Subcutaneous abdominal adipose tissue (tissue), 5 donors: ENCODE measurements around the gene IL12RB2.
"Not testable (repeated sequence)": the region's sequence is repeated elsewhere in the genome, so short reads cannot be mapped to it uniquely, and the experiment has no call there.

Experiments
- H3K27ac ChIP-seq: one replicate; pipeline ENCODE4 v1.7.0; 2013; ENCODE audit warnings: low read depth, mild to moderate bottlenecking, inconsistent platforms, low read length, moderate library complexity
- H3K27me3 ChIP-seq, 5 donors: one replicate each; pipeline ENCODE4 v1.7.0; 2013; ENCODE audit warnings: low read length in 5 of 5, inconsistent platforms in 1 of 5; ENCODE audit not compliant: control insufficient read depth in 5 of 5, insufficient read depth in 4 of 5
- H3K36me3 ChIP-seq, 5 donors: one replicate each; pipeline ENCODE4 v1.7.0; 2013; ENCODE audit warnings: low read length in 5 of 5; ENCODE audit not compliant: control insufficient read depth in 5 of 5, insufficient read depth in 5 of 5
- H3K4me1 ChIP-seq, 5 donors: one replicate each; pipeline ENCODE4 v1.7.0; 2013; ENCODE audit warnings: low read length in 5 of 5, mild to moderate bottlenecking in 3 of 5, moderate library complexity in 1 of 5; ENCODE audit not compliant: control insufficient read depth in 5 of 5, insufficient read depth in 5 of 5
- H3K4me3 ChIP-seq, 5 donors: one replicate each; pipeline ENCODE4 v1.7.0; 2013; ENCODE audit warnings: low read length in 5 of 5, low read depth in 1 of 5
- H3K9ac ChIP-seq, 5 donors: one replicate each; pipeline ENCODE4 v1.7.0; 2013; ENCODE audit warnings: low read length in 5 of 5, mild to moderate bottlenecking in 4 of 5, moderate library complexity in 3 of 5
- H3K9me3 ChIP-seq, 5 donors: one replicate each; pipeline ENCODE4 v1.7.0; 2013; ENCODE audit warnings: low read length in 5 of 5; ENCODE audit not compliant: control insufficient read depth in 5 of 5
- donor health status: healthy.
- donor health status: healthy.
- donor health status: healthy.
- donor health status: healthy.
- donor health status: healthy.

Gene IL12RB2

GRCh38 chr1:67434491-67434890 is 126.8 kb downstream of the IL12RB2 start:
- Histone ChIP-seq H3K9me3 (no peaks in the 10 kb centered on the region), H3K27ac (no peak overlapping the region), H3K4me3 (no peak overlapping the region), H3K36me3 (no peaks in the 10 kb centered on the region), H3K9ac (no peak overlapping the region), H3K4me1 (peaks cover 5 to 17% (median 11%) of the 10 kb centered on the region in 5 donors), H3K27me3 (no peaks in the 10 kb centered on the region)

- H3K9me3 ChIP-seq: no peaks in the 10 kb centered on the region
- H3K27me3 ChIP-seq: no peaks in the 10 kb centered on the region
- peaks cover 3 to 11% (median 9%) of the 10 kb centered on the region in 5 donors for H3K4me1 ChIP-seq
- H3K9ac ChIP-seq: no peak overlapping the region
- no peak overlapping the region for H3K4me3 ChIP-seq
- H3K36me3 ChIP-seq: no peaks in the 10 kb centered on the region
- no peak overlapping the region for H3K27ac ChIP-seq
Measured at GRCh38 chr1:67436511-67437055, 128.9 kb downstream of the IL12RB2 start.

GRCh38 chr1:67437961-67438360 is 130.3 kb downstream of the IL12RB2 start:
- no peak overlapping the region for H3K9ac ChIP-seq
- no peaks in the 10 kb centered on the region for H3K27me3 ChIP-seq

GRCh38 chr1:67439277-67440029 is 131.8 kb downstream of the IL12RB2 start:
- no peak overlapping the region for H3K9ac ChIP-seq
- H3K27me3 ChIP-seq: no peaks in the 10 kb centered on the region
- no peaks in the 10 kb centered on the region for H3K36me3 ChIP-seq
- no peak overlapping the region for H3K4me3 ChIP-seq
- no peaks in the 10 kb centered on the region for H3K9me3 ChIP-seq
- peaks cover 0 to 10% (median 7%) of the 10 kb centered on the region in 5 donors for H3K4me1 ChIP-seq
- H3K27ac ChIP-seq: no peak overlapping the region

More at GRCh38 chr1:67437961-67438360, 130.3 kb downstream of the IL12RB2 start:
- Histone ChIP-seq H3K36me3 (no peaks in the 10 kb centered on the region), H3K4me1 (peaks cover 0 to 10% (median 7%) of the 10 kb centered on the region in 5 donors), H3K9me3 (no peaks in the 10 kb centered on the region), H3K27ac (no peak overlapping the region), H3K4me3 (no peak overlapping the region)

GRCh38 chr1:67440339-67440738 is 132.7 kb downstream of the IL12RB2 start:
- no peaks in the 10 kb centered on the region for H3K9me3 ChIP-seq
- no peak overlapping the region for H3K27ac ChIP-seq
- H3K9ac ChIP-seq: no peak overlapping the region
- no peak overlapping the region for H3K4me3 ChIP-seq
- no peaks in the 10 kb centered on the region for H3K36me3 ChIP-seq
- peaks cover 0 to 10% (median 7%) of the 10 kb centered on the region in 5 donors for H3K4me1 ChIP-seq
- H3K27me3 ChIP-seq: no peaks in the 10 kb centered on the region

GRCh38 chr1:67441183-67441582 is 133.5 kb downstream of the IL12RB2 start:
- peaks cover 0 to 12% (median 7%) of the 10 kb centered on the region in 5 donors for H3K4me1 ChIP-seq
- H3K27ac ChIP-seq: no peak overlapping the region
- no peak overlapping the region for H3K9ac ChIP-seq
- H3K27me3 ChIP-seq: no peaks in the 10 kb centered on the region
- H3K4me3 ChIP-seq: no peak overlapping the region
- H3K36me3 ChIP-seq: no peaks in the 10 kb centered on the region
- H3K9me3 ChIP-seq: no peaks in the 10 kb centered on the region

GRCh38 chr1:67441739-67442281 is 134.1 kb downstream of the IL12RB2 start:
- no peak overlapping the region for H3K4me3 ChIP-seq
- no peaks in the 10 kb centered on the region for H3K9me3 ChIP-seq
- H3K9ac ChIP-seq: no peak overlapping the region
- no peaks in the 10 kb centered on the region for H3K36me3 ChIP-seq
- no peak overlapping the region for H3K27ac ChIP-seq
- H3K4me1 ChIP-seq: peaks cover 2 to 18% (median 7%) of the 10 kb centered on the region in 5 donors
- H3K27me3 ChIP-seq: no peaks in the 10 kb centered on the region

GRCh38 chr1:67446014-67446413 is 138.3 kb downstream of the IL12RB2 start:
- H3K4me3 ChIP-seq, H3K9me3 ChIP-seq, H3K9ac ChIP-seq, H3K27me3 ChIP-seq, H3K36me3 ChIP-seq, H3K27ac ChIP-seq: not testable (repeated sequence)
- peaks cover 0 to 27% (median 6%) of the 10 kb centered on the region in 5 donors for H3K4me1 ChIP-seq
